GM21576 (cell line): ENCODE measurements around the gene SP5.
"Not testable (repeated sequence)": the region's sequence is repeated elsewhere in the genome, so short reads cannot be mapped to it uniquely, and the experiment has no call there.

ENCODE experiments used
- ATAC-seq: cut with Tn5 transposase; IDR thresholded peaks from one replicate; pipeline ENCODE4 v1.9.1; 2021; ENCODE audit warnings: mild to moderate bottlenecking, moderate library complexity; ENCODE audit not compliant: unreplicated experiment

Gene SP5

DNA sequence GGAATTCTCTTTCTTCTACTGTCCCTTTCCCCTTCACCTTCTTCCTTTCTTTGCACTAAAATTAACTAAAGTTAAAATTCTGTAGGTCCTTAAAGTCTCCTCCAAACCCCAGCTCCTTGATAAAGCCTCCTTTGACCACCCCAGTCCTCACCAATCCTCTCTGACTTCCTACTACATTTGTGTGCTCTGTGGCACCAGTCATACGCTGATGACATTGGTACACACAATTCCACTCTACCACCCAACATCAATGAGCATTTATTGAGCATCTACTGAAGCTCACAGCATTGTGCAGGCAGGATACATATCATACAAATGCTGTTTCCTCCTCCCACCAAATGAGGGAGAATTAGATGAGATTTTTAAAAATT lies 4.5 kb upstream of the SP5 start:
- no peak for ATAC-seq

DNA sequence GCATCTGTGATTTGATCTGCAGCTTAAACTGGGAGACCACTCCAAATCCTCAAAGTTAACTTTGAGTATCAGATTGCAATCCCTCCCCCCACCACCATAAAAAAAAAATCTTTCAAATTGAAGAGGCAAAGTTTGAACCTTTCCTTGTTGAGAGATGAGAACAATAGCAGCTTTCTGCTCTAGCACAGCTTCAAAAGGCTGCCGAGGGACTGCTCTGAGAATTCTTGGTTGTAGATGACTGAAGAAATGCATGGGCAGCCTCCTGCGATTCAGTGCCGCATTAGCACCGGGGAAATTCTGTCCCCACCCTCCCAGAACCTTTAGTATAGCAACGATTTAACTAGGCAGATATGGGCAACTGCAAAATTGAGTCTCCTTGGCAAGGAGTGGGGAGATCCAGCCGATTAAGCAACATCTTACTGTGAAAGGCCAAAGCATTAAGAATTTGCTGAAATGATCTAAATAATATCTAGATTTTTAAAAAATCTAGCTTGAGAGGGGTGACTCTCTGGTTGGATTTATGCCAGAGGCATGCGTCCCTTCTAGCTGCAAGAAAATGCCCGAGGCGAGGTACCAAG lies 3.9 kb upstream of the SP5 start:
- ATAC-seq: no peak

DNA sequence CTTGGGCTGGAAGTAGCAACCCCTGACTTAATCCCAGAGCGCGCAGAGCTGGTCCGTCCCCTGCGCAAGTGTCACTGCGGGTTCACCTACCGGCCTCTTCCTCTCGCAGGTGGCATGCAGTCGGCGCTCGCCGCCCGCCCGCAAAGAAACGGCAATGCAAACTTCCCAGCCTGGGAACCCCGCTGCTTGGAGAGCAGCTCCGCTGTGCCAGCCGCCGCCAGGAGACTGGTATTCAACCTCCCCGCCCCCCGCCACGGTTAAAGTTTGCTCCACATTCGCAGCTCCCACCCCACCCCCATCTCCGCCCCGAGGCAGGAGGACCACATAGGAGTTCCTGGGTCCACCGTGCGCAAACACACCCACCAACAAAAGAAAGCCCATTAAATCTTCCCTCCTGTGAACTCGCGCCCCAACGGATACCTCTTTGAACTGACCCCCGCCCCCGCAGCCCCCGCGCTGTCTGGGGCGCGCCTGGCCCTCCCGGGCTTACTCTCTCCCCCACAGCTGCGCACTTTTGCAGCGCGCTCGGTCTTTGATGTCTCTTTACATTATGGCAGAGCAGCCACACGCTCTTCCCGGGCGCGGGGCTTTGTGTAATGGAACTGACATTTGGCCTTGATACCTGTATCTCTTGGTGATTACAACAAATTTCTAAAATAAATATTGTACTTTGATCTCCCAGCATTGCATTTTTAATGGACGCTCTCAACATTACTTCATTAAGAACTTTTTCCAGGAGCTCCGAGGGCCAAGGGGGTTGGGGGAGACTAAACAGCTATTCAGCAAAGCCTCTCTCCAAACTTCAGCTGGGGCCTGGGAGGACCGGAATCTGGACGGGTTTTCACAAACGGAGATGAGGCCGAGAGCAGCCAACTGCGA lies 3.1 kb upstream of the SP5 start:
- no peak for ATAC-seq

DNA sequence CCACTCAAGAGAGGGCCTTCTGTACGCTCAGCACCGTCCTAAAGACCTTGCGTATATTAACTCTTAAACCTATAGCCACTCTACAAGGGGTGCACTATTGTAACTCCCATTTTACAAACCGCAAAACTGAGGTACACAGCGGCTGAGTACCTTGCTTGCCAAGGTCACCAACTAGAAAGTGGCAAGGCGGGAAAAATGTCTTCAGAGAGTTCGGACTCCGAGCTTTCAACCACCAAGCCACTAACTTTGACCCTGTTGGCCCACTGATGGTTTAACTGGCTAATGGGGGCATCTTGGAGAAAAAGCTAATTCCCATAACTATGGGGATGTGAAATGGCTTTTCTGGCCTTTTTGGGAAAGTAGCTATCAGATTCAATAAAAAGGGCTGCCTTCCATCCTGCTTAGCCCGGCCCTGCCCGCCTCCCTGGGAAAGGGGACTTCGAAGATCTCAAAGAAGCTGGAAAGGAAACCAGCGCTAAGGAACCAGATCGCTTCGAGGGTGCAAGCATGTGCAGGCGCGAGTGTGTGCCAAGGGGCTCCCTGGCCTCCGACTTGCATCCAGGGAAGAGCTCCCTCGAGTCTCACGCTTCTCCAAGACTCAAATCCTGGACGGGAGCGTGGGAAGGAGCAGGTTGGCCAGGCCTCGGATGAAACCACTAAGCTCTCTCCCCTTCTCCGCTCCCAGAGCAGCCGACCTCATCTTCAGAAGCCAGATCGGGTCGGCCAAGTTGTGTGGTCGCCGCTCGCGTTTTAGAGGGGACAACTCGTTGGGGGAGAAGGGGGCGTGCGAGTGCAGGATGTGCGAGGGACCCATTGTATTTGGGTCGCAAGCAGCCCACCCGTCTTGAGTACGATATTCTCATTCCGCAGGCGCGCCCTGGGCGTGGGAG lies 2.2 kb upstream of the SP5 start:
- no peak for ATAC-seq

DNA sequence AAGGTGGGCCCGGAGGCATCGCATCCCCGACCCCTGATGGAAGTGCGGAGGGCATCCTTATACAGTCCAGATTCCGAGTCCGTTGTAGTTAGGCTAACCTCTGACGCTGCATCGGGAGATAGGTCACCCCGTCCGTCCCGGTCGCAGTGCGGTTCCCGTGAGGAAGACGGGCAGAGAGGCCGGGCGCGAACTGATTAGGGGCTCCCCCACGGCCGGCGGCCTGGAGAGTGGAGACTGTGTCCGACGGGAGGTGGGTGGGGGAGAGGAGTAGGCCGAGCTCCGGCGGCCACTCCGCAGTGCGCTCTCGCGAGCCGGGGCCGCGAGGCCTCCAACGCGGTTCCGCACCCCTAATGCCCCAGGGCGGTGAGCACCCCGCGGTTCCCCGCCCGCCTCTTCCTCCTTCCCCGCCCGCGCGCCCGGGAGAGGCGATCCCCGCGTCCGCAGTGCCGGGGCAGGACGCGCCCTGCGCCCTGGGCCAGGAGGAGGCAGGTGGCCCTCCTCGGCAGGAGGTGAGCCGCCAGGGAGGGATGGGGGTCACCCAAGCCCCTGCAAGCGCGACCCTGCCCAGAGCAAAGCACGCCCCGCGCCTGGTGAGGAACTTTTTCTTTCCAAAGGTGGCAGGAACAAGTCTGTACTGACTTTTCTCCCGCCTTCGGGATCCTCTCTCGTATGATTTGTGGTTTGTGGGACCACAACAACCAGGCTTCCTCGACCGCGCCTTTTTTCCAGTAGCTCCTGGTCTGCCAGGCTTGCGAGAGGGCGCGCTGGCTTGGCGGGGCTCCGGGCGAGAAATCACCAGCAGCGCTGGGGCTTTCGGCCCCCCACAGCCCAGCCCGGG lies 1.4 kb upstream of the SP5 start:
- ATAC-seq: no peak

- no peak for ATAC-seq
These were observed 616 bp upstream of the SP5 start for GRCh38 chr2:170714381-170715061.

- no peak for ATAC-seq
These were observed 1.0 kb downstream of the SP5 start for GRCh38 chr2:170715932-170716777.

DNA sequence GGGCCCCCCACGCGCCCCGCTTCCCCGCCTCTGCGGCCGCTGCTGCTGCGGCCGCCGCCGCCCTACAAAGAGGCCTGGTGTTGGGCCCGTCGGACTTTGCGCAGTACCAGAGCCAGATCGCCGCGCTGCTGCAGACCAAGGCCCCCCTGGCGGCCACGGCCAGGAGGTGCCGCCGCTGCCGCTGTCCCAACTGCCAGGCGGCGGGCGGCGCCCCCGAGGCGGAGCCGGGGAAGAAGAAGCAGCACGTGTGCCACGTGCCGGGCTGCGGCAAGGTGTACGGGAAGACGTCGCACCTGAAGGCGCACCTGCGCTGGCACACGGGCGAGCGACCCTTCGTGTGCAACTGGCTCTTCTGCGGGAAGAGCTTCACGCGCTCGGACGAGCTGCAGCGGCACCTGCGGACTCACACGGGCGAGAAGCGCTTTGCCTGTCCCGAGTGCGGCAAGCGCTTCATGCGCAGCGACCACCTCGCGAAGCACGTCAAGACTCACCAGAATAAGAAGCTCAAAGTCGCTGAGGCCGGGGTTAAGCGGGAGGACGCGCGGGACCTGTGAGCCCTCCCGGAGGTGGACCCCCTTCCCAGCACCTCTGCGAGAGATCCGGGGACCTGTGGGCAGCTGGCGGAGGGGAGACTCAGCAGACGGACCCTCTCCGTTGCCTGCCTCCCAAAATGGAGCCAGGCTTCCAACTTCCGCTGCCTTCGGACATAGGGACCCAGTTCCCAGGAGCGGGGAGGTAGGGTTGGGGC lies 1.9 kb downstream of the SP5 start:
- ATAC-seq: no peak

- no peak for ATAC-seq
These were observed 2.4 kb downstream of the SP5 start for GRCh38 chr2:170717599-170717963.

DNA sequence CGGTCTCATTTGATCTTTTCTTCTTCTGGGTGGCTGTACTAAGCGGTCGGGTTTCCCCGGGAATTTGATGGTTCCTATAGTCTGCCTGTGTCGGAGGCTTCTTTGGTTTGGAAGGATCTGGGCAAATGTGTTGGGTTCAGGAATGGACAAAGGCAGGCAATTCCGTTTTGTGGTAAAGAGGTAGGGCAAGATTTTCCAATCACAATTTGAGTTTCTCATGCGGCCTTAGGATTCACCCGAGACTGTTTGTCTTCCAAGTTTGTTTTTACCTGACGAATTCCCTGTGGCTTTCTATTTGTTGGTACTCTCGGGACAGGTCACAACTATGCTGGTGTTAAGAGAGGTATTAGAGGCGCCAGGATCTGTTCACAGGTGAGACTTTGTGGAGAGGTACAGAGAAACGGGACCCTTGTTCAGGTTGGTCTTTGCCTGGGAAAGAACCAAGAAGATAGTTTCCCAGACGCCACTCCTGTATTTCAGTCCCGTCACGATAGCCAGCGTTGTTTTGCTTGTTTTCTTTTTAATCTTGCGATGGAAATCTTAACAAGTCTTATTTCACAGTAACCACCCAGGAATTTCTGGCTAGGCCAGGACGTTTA lies 3.0 kb downstream of the SP5 start:
- ATAC-seq: no peak

GRCh38 chr2:170719810-170720209 lies 4.7 kb downstream of the SP5 start:
- no peak for ATAC-seq

- no peak for ATAC-seq
These were observed 6.5 kb downstream of the SP5 start for GRCh38 chr2:170721678-170722077.

DNA sequence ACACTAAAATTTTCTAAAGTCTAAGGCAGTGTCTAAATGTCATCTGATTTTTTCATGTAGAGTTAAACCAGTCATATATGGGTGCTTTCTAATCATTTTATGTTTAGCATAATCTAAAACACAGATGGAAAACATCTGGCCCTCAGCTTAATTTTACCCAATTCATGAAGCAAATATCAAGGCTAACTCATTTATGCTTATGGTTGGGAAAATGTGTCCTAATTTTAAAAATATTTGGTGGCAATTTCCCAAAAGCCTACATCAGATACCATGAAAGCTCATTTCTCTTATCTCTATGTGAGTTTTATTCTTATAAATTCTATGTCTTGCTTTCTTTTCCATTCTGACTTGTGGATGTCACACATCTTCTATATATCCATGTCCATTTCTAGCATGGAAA lies 7.2 kb downstream of the SP5 start:
- ATAC-seq: no peak

GRCh38 chr2:170723446-170723958 lies 8.4 kb downstream of the SP5 start:
- ATAC-seq: no peak

DNA sequence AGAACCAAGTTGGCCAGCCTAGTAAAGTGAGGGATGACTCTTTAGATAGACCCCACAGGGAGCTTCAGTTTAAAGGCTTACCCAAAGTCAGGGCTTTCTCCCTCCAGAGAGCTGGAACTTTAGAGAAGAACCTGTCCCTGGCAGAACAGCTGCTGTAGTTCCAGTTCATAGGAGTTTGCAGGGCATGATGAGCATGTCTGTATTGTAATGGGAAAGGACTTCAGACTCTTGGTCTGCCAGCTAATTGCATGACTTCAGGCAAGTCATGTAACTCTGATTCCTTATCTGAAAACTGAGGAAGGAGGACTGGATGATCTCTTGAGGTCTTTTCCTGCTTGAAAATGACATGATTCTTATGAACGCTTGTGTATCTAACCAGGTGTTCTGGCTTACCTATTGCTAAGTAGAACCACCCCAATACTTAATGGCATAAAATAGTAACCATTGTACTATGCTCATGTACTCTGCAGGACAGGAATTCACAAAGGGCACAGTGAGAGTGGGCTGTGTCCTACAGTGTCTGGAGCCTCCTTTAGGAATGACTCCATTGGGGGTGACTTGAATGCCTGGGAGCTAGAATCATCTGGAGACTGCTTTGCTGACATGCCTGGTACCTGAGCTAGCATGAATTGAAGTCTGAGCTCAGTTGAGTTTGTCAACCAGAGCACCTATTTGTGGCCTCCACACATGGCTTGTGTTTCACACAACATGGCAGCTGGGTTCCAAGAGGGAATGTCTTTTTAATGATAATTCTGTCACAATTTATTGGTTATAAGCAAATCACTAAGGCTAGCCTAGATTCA lies 18.9 kb downstream of the SP5 start:
- no peak for ATAC-seq

DNA sequence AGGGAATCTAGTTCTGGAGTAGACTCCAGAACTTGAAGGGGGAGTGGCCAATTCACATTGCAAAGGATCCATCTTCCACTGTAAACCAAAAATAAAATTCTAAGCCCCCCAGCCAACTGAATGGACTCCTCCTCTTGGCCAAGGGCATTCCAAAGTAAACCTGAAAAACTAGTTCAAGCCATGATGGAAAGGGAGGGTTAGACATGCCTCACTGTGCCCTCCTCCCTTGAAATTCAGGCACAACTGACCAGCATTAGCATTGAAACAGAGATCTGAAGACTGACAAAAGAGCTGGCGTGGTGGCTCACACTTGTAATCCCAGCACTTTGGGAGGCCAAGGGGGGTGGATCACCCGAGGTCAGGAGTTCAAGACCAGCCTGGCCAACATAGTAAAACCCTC lies 19.5 kb downstream of the SP5 start:
- not testable (repeated sequence) for ATAC-seq

GRCh38 chr2:170736628-170737027 lies 21.5 kb downstream of the SP5 start:
- no peak for ATAC-seq
